HepG2 (cell line): ENCODE results near the gene DIP2C.

Experiments used
- CHD4 ChIP-seq: fragments of 200-600 bp; sonication (generic); IDR thresholded peaks from 2 replicates; pipeline ENCODE4 v1.7.0; 2017; ENCODE audit warnings: mild to moderate bottlenecking, low read length, borderline replicate concordance
- CTCF ChIP-seq: sonication (generic); formaldehyde crosslinking; IDR thresholded peaks from 2 replicates; pipeline ENCODE4 v1.5.0; 2020; ENCODE audit warnings: mild to moderate bottlenecking, missing genetic modification reagents, moderate library complexity
- GFI1 ChIP-seq: sonication (generic); formaldehyde crosslinking; IDR thresholded peaks from 2 replicates; pipeline ENCODE4 v1.5.0; 2020; ENCODE audit warnings: missing genetic modification reagents, mild to moderate bottlenecking, borderline replicate concordance
- GZF1 ChIP-seq: sonication (generic); formaldehyde crosslinking; IDR thresholded peaks from 2 replicates; pipeline ENCODE4 v1.5.1; 2020; ENCODE audit warnings: mild to moderate bottlenecking, missing genetic modification reagents
- PREB ChIP-seq: sonication (generic); formaldehyde crosslinking; IDR thresholded peaks from 2 replicates; pipeline ENCODE4 v1.4.0; 2020; ENCODE audit warnings: missing genetic modification reagents
- TERF1 ChIP-seq: sonication (generic); formaldehyde crosslinking; IDR thresholded peaks from 2 replicates; pipeline ENCODE4 v1.8.0; 2022; ENCODE audit warnings: mild to moderate bottlenecking, missing genetic modification reagents, moderate library complexity
- ZNF143 ChIP-seq: sonication (generic); formaldehyde crosslinking; IDR thresholded peaks from 2 replicates; pipeline ENCODE4 v1.4.0; 2020; ENCODE audit warnings: missing genetic modification reagents

GRCh38 chr10:635088-635861 lies 54.2 kb downstream of the DIP2C start:
- TF ChIP-seq CTCF (CRISPR knock-in tag), result no peak
- no peak for TF ChIP-seq CHD4
- no peak for TF ChIP-seq GZF1 (CRISPR knock-in tag)
- no peak for TF ChIP-seq ZNF143 (CRISPR knock-in tag)
- TF ChIP-seq TERF1 (CRISPR knock-in tag), result no peak
- TF ChIP-seq GFI1 (CRISPR knock-in tag), result no peak
- TF ChIP-seq PREB, result no peak
